HCT116 (cell line): ENCODE data around the gene ABCF3. TPM values are rescaled to one million over a fixed set of nuclear protein-coding genes. Genes with fewer than 3 reads are reported as not detected.

ENCODE experiments used
- ATAC-seq: fragments of 200-7000 bp; cut with Tn5 transposase; 2 replicates; pipeline ENCODE4 v1.9.1; 2020; ENCODE audit warnings: mild to moderate bottlenecking, moderate library complexity
- BruUV-seq: library from RNA; stranded (reverse); fragments of 400-500 nt; replicated peaks from 2 replicates; lab custom pipeline; 2021; lab: Mats Ljungman, UMichigan
- CTCF ChIA-PET: fragments of 300-600 bp; sonication (Branson Sonifier 250); formaldehyde crosslinking; loops from one replicate; lab custom pipeline; 2021; ENCODE audit warnings: antibody characterized with exemption; lab: Charles Lee
- POLR2A ChIA-PET: fragments of 300-600, 350-600 bp; sonication (Branson Sonifier 250); formaldehyde crosslinking; loops from one replicate; lab custom pipeline; 2021; ENCODE audit warnings: antibody characterized with exemption; lab: Charles Lee
- RAD21 ChIA-PET, 2 experiments: fragments of 300-600 bp; sonication (Branson Sonifier 250); formaldehyde crosslinking; loops; one replicate each; lab custom pipeline; 2023; ENCODE audit warnings: low total read pairs in 2 of 2; ENCODE audit not compliant: uncharacterized antibody in 2 of 2, unreplicated experiment in 2 of 2, low non-redundant PET in 1 of 2; lab: Charles Lee
- DNase-seq: peaks from one replicate; pipeline ENCODE4 v3.0.0-alpha.2; 2010; ENCODE audit warnings: low read depth, low spot score
- H2AFZ ChIP-seq: fragments of 200-600 bp; shearing (Covaris generic), sonication (generic); 2 replicates; pipeline ENCODE4 v1.6.1; 2017; ENCODE audit warnings: low read depth, mixed run types, mixed read lengths, antibody characterized with exemption, low read length; ENCODE audit not compliant: poor library complexity, severe bottlenecking
- H3K27ac ChIP-seq: 2 replicates; pipeline ENCODE4 v1.5.1; 2012; ENCODE audit warnings: low read depth, low read length
- H3K27me3 ChIP-seq: fragments of 200-600 bp; sonication (generic); 2 replicates; pipeline ENCODE4 v1.6.1; 2016; ENCODE audit warnings: mixed run types, low read length, mixed read lengths; ENCODE audit not compliant: insufficient read depth
- H3K36me3 ChIP-seq, 2 experiments: fragments of 200-500 bp in 1 of 2; fragments of 200-600 bp in 1 of 2; sonication (Bioruptor generic) in 1 of 2; sonication (generic) in 1 of 2; 2 replicates each; pipeline versions ENCODE4 v1.5.1 to v1.6.1; 2014 to 2016; ENCODE audit warnings: low read length in 2 of 2, inconsistent platforms in 1 of 2, mixed read lengths in 1 of 2, mixed run types in 1 of 2; ENCODE audit not compliant: insufficient read depth in 2 of 2, control insufficient read depth in 1 of 2
- H3K4me1 ChIP-seq, 2 experiments: fragments of 200-600 bp in 1 of 2; sonication (generic) in 1 of 2; 2 replicates each; pipeline versions ENCODE4 v1.5.1 to v1.6.1; 2012 to 2017; ENCODE audit warnings: low read length in 2 of 2, inconsistent platforms in 1 of 2, mild to moderate bottlenecking in 1 of 2, mixed read lengths in 1 of 2, mixed run types in 1 of 2, moderate library complexity in 1 of 2; ENCODE audit not compliant: insufficient read depth in 2 of 2, control insufficient read depth in 1 of 2
- H3K4me2 ChIP-seq: fragments of 200-600 bp; sonication (generic); 2 replicates; pipeline ENCODE4 v1.6.1; 2017; ENCODE audit warnings: mixed run types, low read length, mixed read lengths
- H3K4me3 ChIP-seq, 2 experiments: fragments of 200-600 bp in 1 of 2; sonication (generic) in 1 of 2; replicated peaks in 1 of 2; 2 replicates each; pipeline ENCODE4 v1.5.1; 2011 to 2016; ENCODE audit warnings: low read length in 2 of 2, control low read depth in 1 of 2, low read depth in 1 of 2, mild to moderate bottlenecking in 1 of 2, mixed read lengths in 1 of 2, mixed run types in 1 of 2
- H3K79me2 ChIP-seq: fragments of 200-600 bp; sonication (generic); 2 replicates; pipeline ENCODE4 v1.6.1; 2017; ENCODE audit warnings: mild to moderate bottlenecking, mixed run types, low read length, moderate library complexity, mixed read lengths; ENCODE audit not compliant: insufficient read depth
- H3K9ac ChIP-seq: fragments of 200-600 bp; sonication (generic); 2 replicates; pipeline ENCODE4 v1.6.1; 2016; ENCODE audit warnings: low read length, mixed read lengths
- H3K9me2 ChIP-seq: fragments of 200-600 bp; sonication (generic), shearing (Covaris generic); 2 replicates; pipeline ENCODE4 v1.6.1; 2017; ENCODE audit warnings: mixed run types, mild to moderate bottlenecking, moderate library complexity; ENCODE audit not compliant: insufficient read depth
- H3K9me3 ChIP-seq, 2 experiments: fragments of 200-500 bp in 1 of 2; fragments of 200-600 bp in 1 of 2; sonication (Bioruptor generic) in 1 of 2; sonication (generic) in 1 of 2; 2 replicates each; pipeline ENCODE4 v1.6.1; 2014 to 2017; ENCODE audit warnings: low read length in 2 of 2, mixed read lengths in 2 of 2, inconsistent platforms in 1 of 2, low read depth in 1 of 2, mild to moderate bottlenecking in 1 of 2, mixed run types in 1 of 2, moderate library complexity in 1 of 2; ENCODE audit not compliant: control insufficient read depth in 1 of 2, insufficient read depth in 1 of 2
- H4K20me1 ChIP-seq: fragments of 200-600 bp; sonication (generic), shearing (Covaris generic); 2 replicates; pipeline ENCODE4 v1.6.1; 2017; ENCODE audit warnings: mixed run types, mild to moderate bottlenecking, moderate library complexity; ENCODE audit not compliant: insufficient read depth
- EGR1 ChIP-seq: IDR thresholded peaks from 2 replicates; pipeline ENCODE4 v1.6.1; 2012; ENCODE audit warnings: low read depth
- ELF1 ChIP-seq: IDR thresholded peaks from 2 replicates; pipeline ENCODE4 v1.6.1; 2012; ENCODE audit warnings: low read depth, borderline replicate concordance
- EZH2 ChIP-seq: fragments of 200-600 bp; sonication (generic); IDR thresholded peaks from 2 replicates; pipeline ENCODE4 v1.6.1; 2017; ENCODE audit warnings: antibody characterized with exemption, mixed run types
- FOSL1 ChIP-seq: IDR thresholded peaks from 2 replicates; pipeline ENCODE4 v1.6.1; 2012; ENCODE audit warnings: low read depth
- POLR2AphosphoS5 ChIP-seq: IDR thresholded peaks from 2 replicates; pipeline ENCODE4 v1.6.1; 2011; ENCODE audit warnings: mild to moderate bottlenecking, low read depth, low read length, moderate library complexity
- RAD21 ChIP-seq: IDR thresholded peaks from 2 replicates; pipeline ENCODE4 v1.6.1; 2012; ENCODE audit warnings: low read depth, mild to moderate bottlenecking
- SIN3A ChIP-seq: IDR thresholded peaks from 2 replicates; pipeline ENCODE4 v1.6.1; 2012; ENCODE audit warnings: low read depth
- SP1 ChIP-seq: IDR thresholded peaks from 2 replicates; pipeline ENCODE4 v1.6.1; 2012; ENCODE audit warnings: low read depth
- YY1 ChIP-seq: IDR thresholded peaks from 2 replicates; pipeline ENCODE4 v1.6.1; 2011; ENCODE audit warnings: low read length, low read depth, moderate library complexity, mild to moderate bottlenecking; ENCODE audit not compliant: insufficient replicate concordance; ENCODE audit errors: extremely low read depth
- intact Hi-C: fragments of 100-400 bp; cut with micrococcal nuclease; formaldehyde crosslinking; loops from 2 replicates; pipeline ENCODE4 v1.10.0; 2022
- total RNA-seq: library from RNA; stranded (reverse); gene quantifications from one replicate; pipeline ENCODE4 v1.2.1, GENCODE V29; 2021; ENCODE audit not compliant: unreplicated experiment
- TF ChIP-seq, protein P1 (sequence below), 3 experiments: fragments of 200-600 bp in 1 of 3; sonication (generic) in 1 of 3; IDR thresholded peaks in 2 of 3; conservative IDR thresholded peaks in 1 of 3; 2 replicates each; pipeline ENCODE4 v1.5.1; 2012 to 2017; ENCODE audit warnings: low read depth in 2 of 3, low read length in 2 of 3, antibody characterized with exemption in 1 of 3, borderline replicate concordance in 1 of 3, control low read depth in 1 of 3, mild to moderate bottlenecking in 1 of 3, mixed read lengths in 1 of 3, mixed run types in 1 of 3, moderate library complexity in 1 of 3; ENCODE audit not compliant: insufficient read depth in 1 of 3
- TF ChIP-seq, protein P2 (sequence below): IDR thresholded peaks from 2 replicates; pipeline ENCODE4 v1.6.1; 2012
- TF ChIP-seq, protein P3 (sequence below): IDR thresholded peaks from 2 replicates; pipeline ENCODE4 v1.6.1; 2012; ENCODE audit warnings: low read depth

The ABCF3 gene
- total RNA-seq, 1 experiment from 2014 or later: 74.6 TPM

DNA sequence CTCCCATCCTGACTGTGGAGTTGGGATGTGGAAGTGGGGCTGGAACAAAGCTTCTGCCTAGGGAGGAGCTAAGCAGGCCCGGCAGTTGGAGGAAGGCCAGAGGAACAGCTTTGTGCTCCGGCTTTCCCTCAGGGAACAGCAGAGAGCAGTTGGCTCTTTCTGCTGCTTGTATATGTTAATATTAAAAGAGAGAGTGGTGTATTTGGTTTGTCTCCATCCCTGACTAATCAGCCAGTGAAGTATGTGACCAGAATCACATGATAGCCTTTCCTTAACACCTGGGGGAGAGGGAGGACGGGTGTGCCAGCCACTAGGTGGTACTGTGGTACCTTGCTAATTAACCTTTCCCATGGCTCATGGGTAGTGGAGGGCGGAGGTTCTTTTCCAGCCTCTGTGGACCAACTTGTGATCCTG is 40.9 kb upstream of the ABCF3 start:
- no peak overlapping the region for H2AFZ ChIP-seq
- peak; percentile 92 for ATAC-seq
- H3K9me3 ChIP-seq: no peaks in the 10 kb centered on the region
- ChIA-PET POLR2A (interaction anchor here (1.3 to 2.3 kb wide), 2 partner anchors 10 to 41 kb away, joined by 3 to 7 read pairs; partner anchors contain the start of genes ABCF3 and EIF2B5), CTCF (interaction anchor here (1.0 to 2.1 kb wide), 10 partner anchors 10 to 250 kb away, joined by 3 to 9 read pairs (median 4); partner anchors contain the start of genes EEF1AKMT4 and EIF2B5), RAD21 (interaction anchor here (0.7 to 1.4 kb wide), 6 partner anchors 96 to 250 kb away, joined by 3 to 4 read pairs (median 3); partner anchors contain the start of gene CAMK2N2 (in 1 of the 2))
- H3K4me1 ChIP-seq: peaks cover 0 to 17% of the 10 kb centered on the region in 2 experiments; a peak in 1 of 4 replicates
- H3K27me3 ChIP-seq: no peaks in the 10 kb centered on the region
- no peaks in the 10 kb centered on the region for H3K9me2 ChIP-seq
- H3K9ac ChIP-seq: no peak overlapping the region
- H3K79me2 ChIP-seq: peaks cover 9% of the 10 kb centered on the region
- no peak for TF ChIP-seq ELF1
- peak; percentile 89 for TF ChIP-seq RAD21
- TF ChIP-seq, protein P1, sequence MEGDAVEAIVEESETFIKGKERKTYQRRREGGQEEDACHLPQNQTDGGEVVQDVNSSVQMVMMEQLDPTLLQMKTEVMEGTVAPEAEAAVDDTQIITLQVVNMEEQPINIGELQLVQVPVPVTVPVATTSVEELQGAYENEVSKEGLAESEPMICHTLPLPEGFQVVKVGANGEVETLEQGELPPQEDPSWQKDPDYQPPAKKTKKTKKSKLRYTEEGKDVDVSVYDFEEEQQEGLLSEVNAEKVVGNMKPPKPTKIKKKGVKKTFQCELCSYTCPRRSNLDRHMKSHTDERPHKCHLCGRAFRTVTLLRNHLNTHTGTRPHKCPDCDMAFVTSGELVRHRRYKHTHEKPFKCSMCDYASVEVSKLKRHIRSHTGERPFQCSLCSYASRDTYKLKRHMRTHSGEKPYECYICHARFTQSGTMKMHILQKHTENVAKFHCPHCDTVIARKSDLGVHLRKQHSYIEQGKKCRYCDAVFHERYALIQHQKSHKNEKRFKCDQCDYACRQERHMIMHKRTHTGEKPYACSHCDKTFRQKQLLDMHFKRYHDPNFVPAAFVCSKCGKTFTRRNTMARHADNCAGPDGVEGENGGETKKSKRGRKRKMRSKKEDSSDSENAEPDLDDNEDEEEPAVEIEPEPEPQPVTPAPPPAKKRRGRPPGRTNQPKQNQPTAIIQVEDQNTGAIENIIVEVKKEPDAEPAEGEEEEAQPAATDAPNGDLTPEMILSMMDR (IDR thresholded peaks at IDR 0.05 in 2 of 3, conservative IDR thresholded peaks at IDR 0.05 in 1 of 3; ENCODE audit: borderline replicate concordance in 1 of 3, insufficient read depth in 1 of 3, low read depth in 2 of 3, low read length in 2 of 3): peak; percentile 70 to 78 (median 76)
- intact Hi-C loops: loop anchor here (1.0 to 2.0 kb wide), 2 partner anchors 104 to 144 kb away; partner anchors contain the start of genes ALG3 and EEF1AKMT4
- no peak for DNase-seq
- peaks cover 36 to 45% of the 10 kb centered on the region in 2 experiments for H3K36me3 ChIP-seq
- no TSS peak for BruUV-seq
- peak overlapping the region; percentile 11; the same call in 1 of the 2 replicates for H3K27ac ChIP-seq
- H3K4me2 ChIP-seq: no peak overlapping the region
- no peaks in the 10 kb centered on the region for H4K20me1 ChIP-seq
- no peak overlapping the region for H3K4me3 ChIP-seq

DNA sequence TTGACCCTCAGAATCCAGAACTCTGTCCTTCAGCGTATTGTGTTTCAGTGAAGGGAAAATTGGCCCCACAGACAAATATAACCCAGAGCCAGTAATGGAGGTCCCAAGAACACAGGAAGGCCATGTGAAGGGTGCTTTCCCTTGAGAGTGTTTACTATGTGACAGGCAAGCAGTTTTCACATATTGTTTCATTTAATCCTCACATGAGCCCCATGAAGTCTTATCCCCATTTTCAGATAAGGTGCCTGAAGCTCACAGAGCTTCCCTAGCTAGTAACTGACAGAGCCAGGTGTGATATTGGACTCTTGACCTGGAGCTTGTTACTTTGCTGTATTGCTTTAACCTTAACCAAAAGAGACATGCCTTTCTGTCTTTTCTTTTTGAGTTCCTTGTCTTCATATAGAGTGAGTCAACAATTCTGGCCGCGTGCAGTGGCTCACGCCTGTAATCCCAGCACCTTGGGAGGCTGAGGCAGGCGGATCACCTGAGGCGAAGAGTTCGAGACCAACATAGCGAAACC is 40.2 kb upstream of the ABCF3 start:
- POLR2A ChIA-PET: interaction anchor here (1.3 to 2.3 kb wide), 2 partner anchors 11 to 40 kb away, joined by 3 to 7 read pairs; partner anchors contain the start of genes ABCF3 and EIF2B5
- ATAC-seq (no peak), DNase-seq (no peak)
- no peak overlapping the region for H3K4me2 ChIP-seq
- no peaks in the 10 kb centered on the region for H3K27me3 ChIP-seq
- H3K9me3 ChIP-seq: no peaks in the 10 kb centered on the region
- H3K36me3 ChIP-seq: peaks cover 32 to 38% of the 10 kb centered on the region in 2 experiments
- no peak overlapping the region for H3K4me3 ChIP-seq
- no peak overlapping the region for H3K9ac ChIP-seq
- no peak overlapping the region for H2AFZ ChIP-seq
- RAD21 ChIA-PET: interaction anchor here (0.7 to 1.0 kb wide), 3 partner anchors 96 to 143 kb away, joined by 3 read pairs; no protein-coding TSS in a partner anchor
- peak overlapping the region; percentile 8; the same call in 1 of the 2 replicates for H3K27ac ChIP-seq
- no TSS peak for BruUV-seq
- H3K9me2 ChIP-seq: no peaks in the 10 kb centered on the region
- peaks cover 2% of the 10 kb centered on the region; the same call in 1 of the 2 replicates for H3K79me2 ChIP-seq
- intact Hi-C loops: loop anchor here (1.0 to 2.0 kb wide), 2 partner anchors 103 to 143 kb away; partner anchors contain the start of genes ALG3 and EEF1AKMT4
- CTCF ChIA-PET: interaction anchor here (1.0 to 2.1 kb wide), 5 partner anchors 96 to 143 kb away, joined by 4 to 9 read pairs (median 6); partner anchors contain the start of gene EEF1AKMT4
- H3K4me1 ChIP-seq: peaks cover 0 to 17% of the 10 kb centered on the region in 2 experiments; a peak in 1 of 4 replicates
- H4K20me1 ChIP-seq: no peaks in the 10 kb centered on the region
- TF ChIP-seq POLR2AphosphoS5 (no peak), SIN3A (no peak), EZH2 (no peak), ELF1 (no peak), FOSL1 (no peak), EGR1 (no peak), YY1 (no peak), SP1 (no peak)
- TF ChIP-seq, protein P2, sequence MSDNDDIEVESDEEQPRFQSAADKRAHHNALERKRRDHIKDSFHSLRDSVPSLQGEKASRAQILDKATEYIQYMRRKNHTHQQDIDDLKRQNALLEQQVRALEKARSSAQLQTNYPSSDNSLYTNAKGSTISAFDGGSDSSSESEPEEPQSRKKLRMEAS: no peak
- TF ChIP-seq, protein P3, sequence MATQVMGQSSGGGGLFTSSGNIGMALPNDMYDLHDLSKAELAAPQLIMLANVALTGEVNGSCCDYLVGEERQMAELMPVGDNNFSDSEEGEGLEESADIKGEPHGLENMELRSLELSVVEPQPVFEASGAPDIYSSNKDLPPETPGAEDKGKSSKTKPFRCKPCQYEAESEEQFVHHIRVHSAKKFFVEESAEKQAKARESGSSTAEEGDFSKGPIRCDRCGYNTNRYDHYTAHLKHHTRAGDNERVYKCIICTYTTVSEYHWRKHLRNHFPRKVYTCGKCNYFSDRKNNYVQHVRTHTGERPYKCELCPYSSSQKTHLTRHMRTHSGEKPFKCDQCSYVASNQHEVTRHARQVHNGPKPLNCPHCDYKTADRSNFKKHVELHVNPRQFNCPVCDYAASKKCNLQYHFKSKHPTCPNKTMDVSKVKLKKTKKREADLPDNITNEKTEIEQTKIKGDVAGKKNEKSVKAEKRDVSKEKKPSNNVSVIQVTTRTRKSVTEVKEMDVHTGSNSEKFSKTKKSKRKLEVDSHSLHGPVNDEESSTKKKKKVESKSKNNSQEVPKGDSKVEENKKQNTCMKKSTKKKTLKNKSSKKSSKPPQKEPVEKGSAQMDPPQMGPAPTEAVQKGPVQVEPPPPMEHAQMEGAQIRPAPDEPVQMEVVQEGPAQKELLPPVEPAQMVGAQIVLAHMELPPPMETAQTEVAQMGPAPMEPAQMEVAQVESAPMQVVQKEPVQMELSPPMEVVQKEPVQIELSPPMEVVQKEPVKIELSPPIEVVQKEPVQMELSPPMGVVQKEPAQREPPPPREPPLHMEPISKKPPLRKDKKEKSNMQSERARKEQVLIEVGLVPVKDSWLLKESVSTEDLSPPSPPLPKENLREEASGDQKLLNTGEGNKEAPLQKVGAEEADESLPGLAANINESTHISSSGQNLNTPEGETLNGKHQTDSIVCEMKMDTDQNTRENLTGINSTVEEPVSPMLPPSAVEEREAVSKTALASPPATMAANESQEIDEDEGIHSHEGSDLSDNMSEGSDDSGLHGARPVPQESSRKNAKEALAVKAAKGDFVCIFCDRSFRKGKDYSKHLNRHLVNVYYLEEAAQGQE: no peak
